NCI-H1105 (cell line): ENCODE results near the gene VWA8.
"Not testable (repeated sequence)": the region's sequence is repeated elsewhere in the genome, so short reads cannot be mapped to it uniquely, and the experiment has no call there.

Experiments used
- DNase-seq: peaks from one replicate; lab custom pipeline; 2025; lab: John Stamatoyannopoulos, UW

Gene VWA8

DNA sequence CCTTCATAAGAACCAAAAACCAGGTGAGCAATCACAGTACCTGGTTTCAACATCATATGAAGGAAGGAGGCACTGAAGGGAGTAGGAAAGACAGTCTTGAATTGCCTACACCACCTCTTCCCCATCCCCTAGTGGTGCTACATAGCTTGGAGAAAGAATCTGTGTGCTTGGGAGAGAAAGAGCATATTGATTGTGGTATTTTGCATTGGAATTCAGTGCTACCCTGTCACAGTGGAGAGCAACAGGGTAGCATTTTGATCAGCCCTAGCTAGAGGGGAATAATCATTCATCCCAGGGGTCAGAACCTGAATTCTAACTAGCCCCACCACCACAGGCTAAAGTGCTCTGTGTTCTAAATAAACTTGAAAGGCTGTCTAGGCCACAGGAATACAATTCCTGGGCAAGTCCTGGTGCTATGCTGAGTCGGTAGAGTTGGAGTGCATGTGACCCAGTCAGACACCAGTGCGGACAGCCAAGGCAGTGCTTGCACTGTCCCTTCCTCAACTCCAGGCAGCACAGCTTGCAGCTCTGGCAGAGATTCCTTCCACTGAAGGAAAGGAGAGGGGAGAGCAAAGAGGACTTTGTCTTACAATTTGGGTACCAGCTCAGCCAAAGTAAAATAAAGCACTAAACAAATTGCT is 158.7 kb downstream of the VWA8 start:
- DNase-seq: no peak

GRCh38 chr13:41791056-41791455 is 169.9 kb downstream of the VWA8 start:
- DNase-seq: no peak

- no peak for DNase-seq
These were observed 172.4 kb downstream of the VWA8 start for GRCh38 chr13:41788552-41788951.

DNA sequence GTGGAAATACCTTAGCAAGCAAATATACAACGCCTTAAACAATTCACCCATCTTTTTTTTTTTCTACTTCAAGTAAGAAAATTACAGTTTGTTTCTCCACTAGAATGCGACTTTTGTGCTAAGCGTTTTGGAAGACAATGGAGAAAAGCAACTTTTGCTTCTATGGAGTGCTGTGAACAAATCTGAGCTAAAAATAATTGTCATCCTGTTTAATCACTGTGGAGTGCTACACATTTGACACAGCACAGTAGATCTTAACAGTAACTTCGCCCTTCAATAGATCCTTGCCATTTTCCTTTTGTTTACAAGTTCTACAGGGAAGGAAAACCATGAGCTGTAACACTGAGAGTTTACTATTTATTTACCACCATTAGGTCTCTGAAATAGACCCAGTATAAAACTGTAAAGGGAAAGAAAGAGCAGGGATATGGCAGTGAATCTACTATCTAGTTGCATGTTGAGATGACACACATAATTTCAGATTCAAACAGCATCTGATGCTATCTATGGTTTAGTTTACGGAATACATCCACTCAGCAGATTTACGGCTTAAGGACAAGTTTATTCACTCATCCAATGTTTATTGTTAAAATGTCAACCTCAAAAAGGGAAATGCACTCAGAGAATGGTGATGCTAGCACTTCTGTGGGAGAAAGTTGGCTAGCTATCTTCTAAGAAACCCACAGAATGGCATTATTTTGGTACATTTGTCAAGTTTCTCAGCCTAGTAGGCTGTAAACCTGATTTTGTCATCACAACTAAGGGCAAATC is 175.3 kb downstream of the VWA8 start:
- DNase-seq: no peak

DNA sequence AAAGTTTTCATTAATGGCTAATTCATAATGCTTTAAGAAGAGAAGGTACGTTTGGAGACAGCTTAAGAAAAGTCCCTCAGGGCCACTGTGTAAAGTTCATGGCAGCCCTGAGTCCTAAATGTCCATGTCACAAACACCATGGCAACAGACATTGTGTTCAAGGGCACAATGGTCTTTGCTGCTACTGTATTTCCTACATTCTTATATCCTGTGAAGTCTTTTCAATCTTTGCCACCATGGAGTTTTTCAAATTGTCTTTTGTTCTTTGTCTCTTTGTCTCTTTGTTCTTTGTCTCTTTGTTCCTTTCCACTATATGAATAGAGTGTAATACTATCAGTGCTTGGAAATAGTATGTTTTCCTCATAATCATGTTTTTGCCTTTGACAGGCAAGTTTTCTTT is 178.8 kb downstream of the VWA8 start:
- DNase-seq: no peak

- DNase-seq: no peak
These were observed 179.9 kb downstream of the VWA8 start for GRCh38 chr13:41780715-41781706.

DNA sequence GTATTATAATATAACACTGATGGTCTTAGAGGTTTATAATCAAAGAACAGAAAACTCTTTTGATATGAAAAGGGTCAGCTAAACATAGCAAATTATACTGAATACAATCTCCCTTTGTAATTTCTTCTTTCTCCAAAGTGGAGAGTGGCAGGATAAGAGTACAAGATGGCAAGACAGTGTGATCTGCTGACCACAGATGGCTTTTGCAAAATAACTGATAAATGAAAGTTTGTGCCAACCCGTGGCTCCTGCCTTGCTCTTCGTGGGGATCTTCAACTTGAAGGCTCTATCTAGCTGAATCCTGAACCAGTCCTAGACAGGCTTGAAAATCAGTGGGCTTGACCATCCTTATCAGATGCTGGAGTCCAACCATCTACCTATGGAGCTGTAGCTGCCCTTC is 185.7 kb downstream of the VWA8 start:
- no peak for DNase-seq

DNA sequence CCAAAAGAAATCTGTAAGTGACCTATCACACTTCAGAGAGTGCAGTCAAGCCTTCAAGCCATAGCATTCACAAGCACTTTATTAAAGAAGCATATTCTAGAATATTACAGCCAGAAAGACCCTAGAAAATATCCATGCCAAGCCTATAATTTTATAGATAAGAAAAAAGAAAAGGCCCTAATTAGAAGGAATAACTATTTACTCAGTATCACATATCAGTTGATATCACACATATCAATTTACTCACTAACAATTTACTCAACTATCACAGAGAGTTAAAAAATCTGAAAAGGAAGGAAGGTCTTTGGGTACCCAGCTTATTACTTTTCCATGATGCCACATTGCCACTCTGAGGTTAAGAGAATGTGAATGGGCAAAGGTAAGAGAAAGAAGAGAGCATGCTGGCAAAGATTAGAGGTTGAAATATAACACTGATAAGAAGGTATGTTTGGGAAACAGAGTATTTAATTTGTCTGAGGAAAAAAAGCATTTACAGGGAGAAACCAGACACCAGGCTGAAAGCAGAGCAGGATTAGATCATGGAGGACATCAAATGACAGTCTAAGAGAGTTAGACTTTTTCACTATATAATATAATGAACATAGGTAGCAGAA is 186.2 kb downstream of the VWA8 start:
- DNase-seq: no peak

DNA sequence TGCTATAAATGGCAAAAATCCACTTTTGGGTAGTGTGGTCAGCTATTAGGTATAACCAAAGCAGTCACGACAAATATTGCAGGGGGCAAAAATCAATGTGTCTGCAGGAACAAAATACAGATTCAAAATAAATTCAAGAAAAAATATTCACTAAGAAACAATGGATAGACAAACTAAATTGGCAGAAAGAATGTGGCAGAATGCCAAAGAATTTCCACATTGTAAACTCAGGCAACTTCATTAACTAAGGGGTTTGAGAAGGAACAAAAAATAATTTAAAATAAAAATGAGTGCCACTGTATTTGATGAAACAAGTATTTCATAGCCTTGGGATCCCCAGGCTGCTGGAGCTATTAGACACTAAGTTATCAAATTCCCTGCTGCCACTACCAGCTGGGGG is 193.1 kb downstream of the VWA8 start:
- DNase-seq: no peak

DNA sequence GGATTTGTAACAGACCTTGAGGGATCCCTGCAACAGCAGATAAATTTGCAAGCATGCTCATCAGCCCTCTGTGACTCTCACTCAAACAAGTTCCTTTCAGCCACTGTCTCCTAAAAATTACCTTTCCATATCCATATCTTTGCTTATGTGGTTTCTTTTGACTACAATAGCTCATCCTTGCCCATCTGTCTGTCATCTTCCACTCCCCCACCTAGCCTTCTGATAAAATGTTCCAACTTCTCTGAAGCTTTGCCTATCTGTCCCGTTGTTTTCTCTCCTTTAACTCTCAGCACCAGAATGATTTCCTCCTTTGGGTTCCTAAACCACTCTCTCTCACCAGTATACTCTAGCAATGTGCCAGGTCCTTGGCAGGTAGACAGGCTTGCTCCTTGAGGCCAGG is 194.5 kb downstream of the VWA8 start:
- DNase-seq: no peak

GRCh38 chr13:41765813-41766212 is 195.1 kb downstream of the VWA8 start:
- no peak for DNase-seq

DNA sequence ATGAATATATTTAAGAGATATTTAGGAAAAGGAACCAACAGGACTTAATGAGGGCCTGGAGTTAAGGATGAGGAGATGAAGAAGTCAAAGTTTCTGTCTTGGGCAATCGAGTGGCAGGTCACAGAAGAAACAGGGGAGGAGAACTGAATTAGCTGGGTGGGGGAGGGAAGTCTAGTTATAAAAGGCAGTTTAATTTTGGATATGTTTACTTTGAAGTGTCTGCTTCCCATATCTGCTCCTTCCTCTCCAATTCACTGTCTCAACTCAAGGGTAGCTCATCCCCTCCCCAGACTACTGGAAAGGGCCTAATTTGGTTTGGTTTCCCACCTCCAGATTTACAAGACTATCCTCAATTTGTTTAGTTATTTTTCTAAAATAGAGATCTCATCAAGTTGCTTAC is 195.9 kb downstream of the VWA8 start:
- DNase-seq: no peak

GRCh38 chr13:41764558-41764957 is 196.4 kb downstream of the VWA8 start:
- DNase-seq: no peak

DNA sequence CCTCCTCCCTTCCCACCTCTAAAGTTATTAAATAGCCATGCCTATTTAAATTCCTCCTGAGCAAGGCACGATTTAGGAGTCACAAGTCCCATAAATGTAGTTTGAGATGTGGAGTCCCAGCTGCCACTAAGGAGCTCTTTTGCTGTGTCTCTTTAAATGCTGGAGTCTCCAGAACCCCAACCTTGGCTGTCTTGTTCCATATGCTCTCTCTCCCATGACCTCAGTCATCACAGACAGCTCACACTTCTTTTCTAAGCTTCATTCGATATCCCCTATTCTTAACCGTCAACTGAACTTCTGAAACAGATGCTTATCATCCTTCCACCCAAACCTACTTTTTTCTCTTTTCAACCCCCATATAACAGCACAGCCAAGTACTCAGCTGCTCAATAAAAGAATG is 197.1 kb downstream of the VWA8 start:
- no peak for DNase-seq

GRCh38 chr13:41762796-41763195 is 198.1 kb downstream of the VWA8 start:
- DNase-seq: no peak

DNA sequence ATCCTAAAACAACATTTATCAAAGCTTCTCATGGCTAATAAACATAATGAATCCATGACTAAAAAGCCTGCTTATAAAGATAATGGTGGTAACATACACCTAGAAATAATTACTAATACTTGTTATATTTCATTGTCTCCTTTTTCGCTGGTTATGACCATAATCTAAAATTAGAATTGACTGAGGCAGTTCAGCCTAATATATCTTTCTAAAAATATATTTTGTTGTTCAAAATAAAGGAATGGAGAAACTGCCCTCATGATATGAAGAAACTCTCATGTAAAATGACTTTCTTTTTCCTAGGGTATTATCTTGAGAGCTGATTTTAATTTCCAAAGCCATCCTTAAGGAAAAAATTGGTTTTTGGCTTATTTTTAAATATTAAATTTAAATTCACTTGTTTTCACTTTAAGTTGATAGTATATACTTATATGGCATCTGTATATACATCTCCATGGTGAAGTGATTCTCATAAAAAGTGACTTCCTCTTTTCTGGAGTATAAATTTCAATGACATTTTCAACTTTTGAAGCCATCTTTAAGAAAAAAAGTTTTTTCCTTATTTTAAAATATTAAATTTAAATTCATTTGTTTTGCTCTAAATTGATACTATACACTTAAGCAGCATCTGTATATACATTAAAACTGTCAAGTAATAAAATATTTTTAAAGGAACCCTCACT is 204.6 kb downstream of the VWA8 start:
- DNase-seq: no peak

DNA sequence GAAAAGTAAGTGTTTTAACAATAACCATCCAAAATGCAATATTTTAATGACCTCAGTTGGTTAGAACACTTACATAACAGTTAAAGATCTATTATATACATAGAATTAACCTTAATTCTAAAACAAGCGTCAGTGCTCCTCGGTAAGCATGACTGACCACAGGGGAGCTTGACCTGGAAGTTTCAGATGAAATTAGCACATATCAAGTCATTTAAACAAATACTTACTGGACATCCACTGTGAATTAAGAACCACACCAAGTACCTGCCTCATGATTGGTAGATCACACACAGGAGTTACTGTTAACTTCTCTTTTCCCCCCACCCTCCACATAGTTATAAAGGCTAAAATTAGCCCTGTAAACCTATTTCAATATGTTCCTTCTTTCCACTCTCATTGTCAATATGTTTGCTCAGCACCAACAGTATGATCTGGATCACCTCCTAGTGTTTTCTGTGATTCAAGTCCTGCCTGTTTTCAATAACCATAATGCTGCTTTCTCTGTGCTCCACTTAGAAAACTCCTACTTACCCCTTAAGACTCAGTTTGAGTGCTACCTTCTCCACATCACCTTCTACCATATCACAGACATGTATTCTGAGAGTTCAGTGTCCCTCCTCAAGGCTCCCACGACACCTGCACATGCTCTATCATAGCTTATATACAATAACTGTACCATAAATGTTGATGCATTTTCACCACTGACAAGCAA is 209.0 kb downstream of the VWA8 start:
- no peak for DNase-seq

DNA sequence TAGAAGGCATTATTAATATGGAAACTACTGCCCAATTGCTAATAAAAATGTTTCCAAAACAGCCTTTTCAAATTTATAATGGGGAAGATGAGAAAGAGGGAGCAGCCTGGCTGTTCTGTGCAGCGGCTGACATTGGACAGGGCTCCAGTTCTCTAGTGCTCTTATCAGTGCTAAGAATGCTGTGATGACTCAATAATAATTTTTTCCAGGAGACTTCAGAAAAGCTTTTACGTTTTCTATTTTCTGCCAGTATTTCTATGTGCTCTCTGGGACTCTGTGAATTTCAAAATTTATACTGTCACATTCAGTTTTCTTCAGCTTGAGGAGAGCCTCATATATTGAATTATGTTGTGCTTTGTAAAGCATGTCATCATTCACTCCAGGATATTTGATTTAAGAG is 209.6 kb downstream of the VWA8 start:
- DNase-seq: no peak

DNA sequence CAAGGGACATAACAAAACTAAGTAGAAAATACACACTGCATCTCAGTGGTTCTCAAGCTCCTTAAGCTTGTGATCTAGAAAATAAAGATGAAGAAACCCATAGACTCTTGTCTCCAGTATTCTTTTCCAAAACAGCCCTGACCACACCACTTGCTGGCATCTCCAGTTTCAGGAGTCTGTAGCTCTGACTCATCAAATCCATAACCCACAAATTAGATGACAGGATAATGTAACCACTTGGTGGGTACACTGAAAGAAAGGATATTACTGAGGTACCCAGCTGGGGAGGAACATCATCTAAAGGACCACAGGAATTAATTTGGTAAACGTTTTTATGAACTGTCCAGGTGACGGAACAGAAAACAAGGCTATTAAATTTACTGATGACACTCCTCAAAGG is 214.7 kb downstream of the VWA8 start:
- no peak for DNase-seq

DNA sequence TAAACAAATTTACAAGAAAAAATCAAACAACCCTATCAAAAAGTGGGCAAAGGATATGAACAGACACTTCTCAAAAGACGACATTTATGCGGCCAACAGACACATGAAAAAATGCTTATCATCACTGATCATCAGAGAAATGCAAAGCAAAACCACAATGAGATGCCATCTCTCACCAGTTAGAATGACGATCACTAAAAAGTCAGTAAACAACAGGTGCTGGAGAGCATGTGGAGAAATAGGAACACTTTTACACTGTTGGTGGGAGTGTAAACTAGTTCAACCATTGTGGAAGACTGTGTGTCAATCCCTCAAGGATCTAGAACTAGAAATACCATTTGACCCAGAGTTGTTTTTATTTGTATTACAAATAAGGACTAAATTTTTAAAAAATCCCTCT is 215.4 kb downstream of the VWA8 start:
- DNase-seq: not testable (repeated sequence)
